WI38 (cell line): ENCODE data around the gene PASD1.

ENCODE experiments used
- H3K4me3 ChIP-seq: 2 replicates; pipeline ENCODE4 v1.5.1; 2011; ENCODE audit warnings: low read depth, mild to moderate bottlenecking, control low read depth, low read length
- CTCF ChIP-seq: IDR thresholded peaks from 2 replicates; pipeline ENCODE4 v1.5.1; 2012; ENCODE audit warnings: low read depth, mild to moderate bottlenecking, control low read depth, low read length

Gene PASD1

GRCh38 chrX:151633157-151633556 is 69.7 kb downstream of the PASD1 start:
- no peak for TF ChIP-seq CTCF
- no peak overlapping the region for H3K4me3 ChIP-seq

- no peak overlapping the region for H3K4me3 ChIP-seq
- no peak for TF ChIP-seq CTCF
These were observed 71.5 kb downstream of the PASD1 start for GRCh38 chrX:151634937-151635336.

- no peak overlapping the region for H3K4me3 ChIP-seq
- TF ChIP-seq CTCF: no peak
These were observed 78.1 kb downstream of the PASD1 start for GRCh38 chrX:151641564-151641963.

- no peak for TF ChIP-seq CTCF
- no peak overlapping the region for H3K4me3 ChIP-seq
These were observed 111.8 kb downstream of the PASD1 start for GRCh38 chrX:151675121-151675746.

GRCh38 chrX:151676196-151676595 is 112.7 kb downstream of the PASD1 start:
- no peak overlapping the region for H3K4me3 ChIP-seq
- TF ChIP-seq CTCF: no peak

- no peak for TF ChIP-seq CTCF
These were observed 116.4 kb downstream of the PASD1 start for GRCh38 chrX:151679798-151680402.

GRCh38 chrX:151680805-151681204 is 117.3 kb downstream of the PASD1 start:
- no peak overlapping the region for H3K4me3 ChIP-seq
- peak; percentile 19; the same call in 1 of the 2 replicates for TF ChIP-seq CTCF

More at GRCh38 chrX:151679798-151680402, 116.4 kb downstream of the PASD1 start:
- H3K4me3 ChIP-seq: no peak overlapping the region
